ENCODE results near the gene GPR61.

GPR61 gene

GRCh38 chr1:109578947-109579443 is 39.3 kb downstream of the GPR61 start:
- DNase-seq: no peak

DNA sequence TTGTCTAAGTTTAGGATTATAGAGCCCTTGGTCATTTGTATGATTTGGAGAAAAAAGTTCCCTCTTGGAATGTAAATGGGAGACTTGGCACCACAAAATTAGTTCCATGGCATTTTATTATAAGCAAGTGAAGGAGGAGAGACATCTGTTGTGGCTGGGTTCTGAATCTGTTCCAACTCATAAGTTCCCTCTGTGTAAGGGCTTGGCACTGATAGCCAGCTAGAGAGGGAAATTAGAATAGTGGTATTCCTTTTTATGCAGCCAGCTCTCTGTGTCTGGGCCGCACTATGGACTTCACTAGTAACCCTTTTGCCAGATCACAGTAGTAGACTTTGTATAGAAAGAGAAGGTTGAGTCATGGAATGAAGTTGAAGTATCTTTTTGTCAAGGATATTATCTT is 39.8 kb downstream of the GPR61 start:
- DNase-seq: no peak

- no peak for DNase-seq
Measured at GRCh38 chr1:109582021-109582420, 42.3 kb downstream of the GPR61 start.

- no peak for DNase-seq
Measured at GRCh38 chr1:109584766-109585165, 45.1 kb downstream of the GPR61 start.

DNA sequence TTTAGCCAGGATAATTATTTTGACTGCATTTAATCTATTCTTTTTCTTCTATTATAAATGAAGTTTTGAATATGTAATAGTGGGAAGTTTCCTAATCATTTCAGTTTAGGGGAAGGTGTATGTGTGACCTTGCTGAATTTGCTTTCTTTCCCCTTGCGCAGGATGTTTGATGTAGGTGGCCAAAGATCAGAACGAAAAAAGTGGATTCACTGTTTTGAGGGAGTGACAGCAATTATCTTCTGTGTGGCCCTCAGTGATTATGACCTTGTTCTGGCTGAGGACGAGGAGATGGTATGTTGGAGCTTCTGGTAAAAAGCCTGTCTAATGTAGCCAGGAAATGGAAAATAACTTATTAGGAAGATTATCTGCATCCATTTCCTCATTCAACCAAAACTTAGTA is 46.4 kb downstream of the GPR61 start:
- no peak for DNase-seq

DNA sequence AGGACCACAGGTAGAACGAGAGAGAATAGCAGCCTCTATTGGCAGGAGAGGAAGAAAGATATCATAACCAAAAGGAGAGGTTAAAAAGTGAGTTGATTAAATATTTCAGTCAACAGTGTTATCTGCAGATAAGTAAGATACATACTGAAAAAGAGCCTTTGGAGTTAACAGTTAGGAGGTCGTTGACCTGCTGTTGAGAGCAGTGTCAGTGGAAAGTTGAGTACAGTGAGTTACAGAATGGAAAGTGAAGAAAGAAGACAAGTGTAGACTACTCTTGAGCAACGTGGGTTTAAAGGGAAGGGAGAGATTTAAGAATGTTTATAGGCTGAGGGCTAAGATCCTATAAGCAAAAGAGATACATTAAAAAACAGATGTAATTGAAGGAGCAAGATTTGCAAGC is 49.5 kb downstream of the GPR61 start:
- no peak for DNase-seq

DNA sequence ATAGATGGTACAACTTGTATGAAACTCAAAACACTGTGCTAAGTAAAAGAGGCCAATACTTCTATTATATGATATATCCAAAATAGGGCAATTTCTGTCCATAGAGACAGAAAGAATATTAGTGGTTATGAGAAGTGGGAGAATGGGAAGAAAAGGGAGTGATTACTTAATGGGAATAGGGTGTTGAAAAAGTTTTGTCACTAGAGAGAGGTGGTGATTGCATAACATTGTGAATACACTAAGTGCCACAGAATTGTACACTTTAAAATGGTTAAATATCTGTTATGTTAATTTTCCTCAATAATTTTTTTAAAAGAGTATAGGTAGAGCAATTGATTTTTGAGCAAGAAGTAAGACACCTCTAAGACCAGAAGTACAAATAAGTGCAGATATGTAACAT is 50.0 kb downstream of the GPR61 start:
- DNase-seq: no peak

GRCh38 chr1:109592916-109593315 is 53.2 kb downstream of the GPR61 start:
- DNase-seq: no peak

DNA sequence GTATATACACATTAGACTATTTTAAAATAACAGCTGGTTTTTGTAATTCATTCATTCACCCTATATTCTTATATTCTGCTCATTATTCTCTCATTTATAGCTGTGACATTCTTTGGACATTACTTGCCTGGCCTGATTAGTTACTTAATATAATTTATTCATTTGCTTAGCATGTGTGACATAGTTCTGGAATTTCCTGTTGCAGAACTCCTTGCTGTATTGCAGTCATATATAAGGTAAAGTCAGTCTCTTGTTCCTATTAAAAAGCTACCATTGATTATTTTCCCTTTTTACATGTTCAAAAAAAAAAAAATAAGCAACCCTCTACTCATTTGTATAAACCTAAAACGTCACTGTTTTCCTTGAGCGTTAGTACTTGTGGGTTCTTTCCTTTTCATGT is 55.9 kb downstream of the GPR61 start:
- no peak for DNase-seq

Measured in activated CD8-positive, alpha-beta memory T cell treated with anti-CD3 and anti-CD28 coated beads for 24 hours (primary cell).